Keratinocyte (primary cell): ENCODE measurements around the gene PCF11.

Experiments
- EZH2 ChIP-seq: IDR thresholded peaks from one replicate; pipeline ENCODE4 v1.6.1; 2012; ENCODE audit warnings: inconsistent platforms, mild to moderate bottlenecking, low read length, moderate library complexity
- TF ChIP-seq, protein P1 (sequence below), 3 experiments: IDR thresholded peaks in 1 of 3; conservative IDR thresholded peaks in 1 of 3; optimal IDR thresholded peaks in 1 of 3; 2 replicates in 2 of 3; 3 replicates in 1 of 3; pipeline versions ENCODE3 to v1.5.1; 2011; ENCODE audit warnings: low read length in 3 of 3, mild to moderate bottlenecking in 3 of 3, moderate library complexity in 2 of 3, control low read depth in 1 of 3, inconsistent platforms in 1 of 3; ENCODE audit not compliant: insufficient read depth in 2 of 3; ENCODE audit errors: extremely low read depth in 1 of 3

DNA sequence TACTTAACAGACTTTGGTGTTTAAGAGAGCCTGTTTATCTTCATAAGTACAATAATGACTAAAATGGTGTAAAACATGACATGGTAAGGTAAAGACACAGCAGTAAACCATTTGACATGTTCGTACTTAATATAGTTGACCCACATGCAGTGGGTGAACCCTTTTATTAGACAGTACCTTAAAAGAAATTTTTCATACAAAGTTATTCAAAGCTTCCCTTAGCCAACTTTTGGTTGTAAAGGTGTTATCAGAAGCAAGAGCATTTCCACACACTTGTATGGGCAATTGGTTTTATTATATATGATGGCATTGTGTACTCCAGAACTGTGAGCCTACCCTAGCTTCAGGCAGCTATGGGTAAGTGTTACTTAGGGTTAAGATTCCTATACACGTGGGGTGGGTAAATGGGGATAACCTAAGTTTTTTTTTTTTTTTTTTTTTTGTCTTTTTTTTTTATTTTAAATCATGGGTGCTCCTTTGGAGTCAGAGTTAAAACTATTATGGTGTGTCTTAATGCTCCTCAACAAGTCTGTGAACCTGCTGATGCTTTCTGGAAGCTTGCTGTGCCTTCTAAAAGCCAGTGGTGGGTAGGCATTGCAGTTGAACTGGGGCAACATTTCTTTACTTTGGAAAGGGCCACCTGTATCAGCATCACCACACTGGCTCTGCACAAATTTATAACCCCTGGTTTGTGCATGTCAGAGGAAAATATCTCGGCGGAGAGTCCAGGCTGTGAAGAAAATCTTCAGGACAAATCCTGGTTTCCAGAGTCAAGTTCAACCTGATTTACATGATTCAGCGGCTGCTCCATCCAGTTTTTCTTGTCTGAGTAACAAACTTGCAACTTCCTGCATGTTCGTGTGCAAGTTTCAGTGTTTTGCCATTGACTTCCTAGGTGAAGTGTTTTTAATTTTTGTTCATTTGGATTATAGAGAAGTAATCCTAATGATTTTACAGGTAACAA, 3.3 kb downstream of the PCF11 start:
- TF ChIP-seq, protein P1, sequence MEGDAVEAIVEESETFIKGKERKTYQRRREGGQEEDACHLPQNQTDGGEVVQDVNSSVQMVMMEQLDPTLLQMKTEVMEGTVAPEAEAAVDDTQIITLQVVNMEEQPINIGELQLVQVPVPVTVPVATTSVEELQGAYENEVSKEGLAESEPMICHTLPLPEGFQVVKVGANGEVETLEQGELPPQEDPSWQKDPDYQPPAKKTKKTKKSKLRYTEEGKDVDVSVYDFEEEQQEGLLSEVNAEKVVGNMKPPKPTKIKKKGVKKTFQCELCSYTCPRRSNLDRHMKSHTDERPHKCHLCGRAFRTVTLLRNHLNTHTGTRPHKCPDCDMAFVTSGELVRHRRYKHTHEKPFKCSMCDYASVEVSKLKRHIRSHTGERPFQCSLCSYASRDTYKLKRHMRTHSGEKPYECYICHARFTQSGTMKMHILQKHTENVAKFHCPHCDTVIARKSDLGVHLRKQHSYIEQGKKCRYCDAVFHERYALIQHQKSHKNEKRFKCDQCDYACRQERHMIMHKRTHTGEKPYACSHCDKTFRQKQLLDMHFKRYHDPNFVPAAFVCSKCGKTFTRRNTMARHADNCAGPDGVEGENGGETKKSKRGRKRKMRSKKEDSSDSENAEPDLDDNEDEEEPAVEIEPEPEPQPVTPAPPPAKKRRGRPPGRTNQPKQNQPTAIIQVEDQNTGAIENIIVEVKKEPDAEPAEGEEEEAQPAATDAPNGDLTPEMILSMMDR (optimal IDR thresholded peaks at IDR 0.05 in 1 of 3, IDR thresholded peaks at IDR 0.05 in 1 of 3, conservative IDR thresholded peaks at IDR 0.05 in 1 of 3; ENCODE audit: extremely low read depth in 1 of 3, insufficient read depth in 2 of 3, low read length in 3 of 3): no peak
- TF ChIP-seq EZH2: no peak
